Stimulated activated CD8-positive, alpha-beta memory T cell treated with anti-CD3 and anti-CD28 coated beads, Interleukin-4, amount 100 ng/mL, for 1 hour (primary cell): ENCODE measurements around the gene BID.

ENCODE experiments used
- DNase-seq, 2 donors: peaks; one replicate each; pipeline ENCODE4 v3.0.0-alpha.2; 2020; ENCODE audit warnings: low read depth in 2 of 2, low spot score in 1 of 2

Gene BID

DNA sequence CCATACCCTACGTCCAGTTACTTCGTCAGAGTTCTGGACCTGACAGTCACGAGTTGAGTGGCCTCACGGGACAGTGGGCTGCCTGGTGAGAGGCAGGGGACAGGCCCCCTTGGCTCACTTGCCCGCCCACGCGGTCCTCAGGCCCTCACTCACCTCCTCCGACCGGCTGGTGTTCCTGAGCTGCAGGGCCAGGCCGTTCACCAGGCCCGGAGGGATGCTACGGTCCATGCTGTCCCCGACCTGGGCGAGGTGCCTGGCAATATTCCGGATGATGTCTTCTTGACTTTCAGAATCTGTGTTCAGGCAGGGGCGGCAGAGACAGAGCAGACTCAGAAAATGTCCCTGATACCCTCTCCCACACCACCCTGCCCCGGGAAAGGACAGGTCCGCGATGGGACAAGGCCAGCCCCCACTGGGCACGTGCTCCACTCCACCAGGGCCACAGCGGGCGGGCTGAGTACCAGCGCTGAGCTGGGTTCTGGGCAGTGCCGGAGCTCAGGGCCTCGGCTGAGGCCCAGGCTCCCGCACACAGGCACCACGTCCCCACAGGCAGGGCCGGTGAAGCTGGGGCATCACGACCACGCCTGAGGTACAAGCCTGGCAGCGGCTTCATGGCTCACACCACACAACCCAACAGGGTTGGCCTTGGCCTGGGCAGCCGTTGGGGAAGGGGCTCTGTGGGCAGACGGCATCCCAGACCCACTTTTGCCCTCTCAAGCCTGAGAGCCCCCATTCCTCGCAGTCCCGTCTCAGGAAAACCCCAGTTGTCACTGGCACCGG, 34.9 kb downstream of the BID start:
- DNase-seq: no peak

DNA sequence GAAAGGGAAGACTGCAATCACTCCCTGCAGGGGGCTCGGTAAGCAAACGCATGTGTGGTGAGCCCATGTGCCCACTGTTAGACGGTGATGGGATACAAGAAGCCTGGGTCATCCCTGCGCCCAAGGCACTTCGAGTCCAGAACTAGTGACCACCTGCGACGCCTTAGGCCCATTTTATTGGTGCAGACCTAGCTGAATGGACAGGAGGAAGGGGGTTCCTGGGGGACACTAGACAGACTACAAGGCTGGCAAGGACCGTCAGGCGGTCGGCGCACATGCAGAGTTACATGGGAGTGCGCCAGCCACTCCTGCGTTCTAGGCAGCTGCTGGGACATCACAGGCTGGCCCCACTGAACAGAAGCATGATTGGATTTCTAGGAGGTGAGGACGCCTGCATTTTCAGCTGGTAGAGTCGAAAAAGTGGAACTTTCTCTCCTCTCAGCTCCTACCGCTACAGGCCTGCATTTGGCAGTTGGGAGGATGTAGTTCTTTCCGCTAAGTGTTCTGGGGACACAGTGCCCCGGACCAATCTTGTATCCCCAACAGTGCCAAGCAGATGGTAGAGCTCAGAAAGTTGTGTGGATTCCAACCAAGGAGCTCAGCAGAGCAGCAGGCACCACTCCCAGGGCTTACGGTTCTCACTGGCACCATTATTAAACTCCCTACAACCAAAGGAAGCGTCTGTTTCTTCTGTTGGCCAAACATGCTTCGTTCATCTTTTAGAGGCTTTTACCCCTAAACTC, 35.7 kb downstream of the BID start:
- DNase-seq: no peak

DNA sequence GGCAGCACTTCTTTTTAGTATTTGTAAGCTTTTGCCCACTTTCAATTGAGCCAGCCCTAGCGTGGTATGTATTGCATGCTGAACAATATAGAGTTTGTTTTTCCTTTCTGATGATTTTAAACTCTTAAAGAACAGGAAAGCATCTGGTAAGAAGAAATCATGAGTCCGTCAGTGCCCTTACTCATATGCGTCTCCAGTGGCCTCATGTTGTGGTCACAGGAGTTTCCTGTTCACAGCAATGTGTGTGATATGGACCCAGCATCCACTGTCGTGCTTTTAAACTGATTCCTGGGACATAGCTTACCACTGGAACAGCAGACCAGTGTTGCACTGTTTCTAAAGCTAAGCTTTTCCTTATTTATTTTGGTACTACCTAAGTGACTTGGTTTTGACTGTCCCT, 40.1 kb downstream of the BID start:
- no peak for DNase-seq

DNA sequence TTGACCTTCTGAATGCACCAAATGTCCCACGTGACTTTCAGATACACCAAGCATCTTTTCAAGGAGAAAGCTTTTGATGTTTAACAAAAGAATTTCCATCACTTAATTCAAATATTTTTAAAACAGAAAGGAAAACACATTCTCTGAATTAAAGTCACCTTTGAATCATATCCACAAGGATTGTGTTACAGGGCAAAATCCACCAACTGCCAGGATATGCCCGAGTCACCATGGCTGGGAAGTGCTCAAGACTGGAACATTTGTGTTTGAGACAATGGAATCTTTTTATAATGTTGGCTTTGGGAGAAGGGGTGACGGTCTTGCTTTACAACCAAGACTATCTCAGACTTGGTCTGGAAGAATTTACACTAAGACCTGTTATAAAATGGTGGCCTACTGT, 40.8 kb downstream of the BID start:
- DNase-seq: no peak

DNA sequence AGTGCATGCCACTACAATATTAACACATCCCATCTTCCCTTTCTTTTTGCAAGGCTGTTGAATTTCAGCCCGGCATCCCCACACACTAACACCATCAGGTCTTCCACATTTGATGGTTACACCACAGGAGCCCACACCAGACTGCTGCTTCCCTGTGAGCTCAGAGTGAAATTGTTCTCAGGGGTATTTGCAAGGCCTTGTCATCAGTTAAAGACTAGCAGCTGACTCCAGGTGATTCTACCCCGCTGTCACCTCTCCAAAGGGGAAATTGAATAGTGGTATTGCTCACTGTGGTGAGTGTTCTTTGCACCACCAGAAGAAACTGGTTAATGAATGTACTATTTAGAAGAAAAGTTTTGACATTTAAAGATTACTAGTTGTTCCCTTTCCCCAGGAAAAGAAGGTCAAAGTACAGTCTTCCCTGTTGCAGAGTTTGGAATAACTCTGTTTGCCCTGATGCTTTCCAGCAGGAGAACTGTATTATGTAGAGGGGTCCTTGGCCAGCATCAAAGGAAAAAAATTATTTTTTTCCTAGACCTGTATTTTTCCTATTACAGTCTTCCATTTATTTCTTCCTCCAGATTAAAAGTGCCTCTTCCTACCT, 41.9 kb downstream of the BID start:
- no peak for DNase-seq

DNA sequence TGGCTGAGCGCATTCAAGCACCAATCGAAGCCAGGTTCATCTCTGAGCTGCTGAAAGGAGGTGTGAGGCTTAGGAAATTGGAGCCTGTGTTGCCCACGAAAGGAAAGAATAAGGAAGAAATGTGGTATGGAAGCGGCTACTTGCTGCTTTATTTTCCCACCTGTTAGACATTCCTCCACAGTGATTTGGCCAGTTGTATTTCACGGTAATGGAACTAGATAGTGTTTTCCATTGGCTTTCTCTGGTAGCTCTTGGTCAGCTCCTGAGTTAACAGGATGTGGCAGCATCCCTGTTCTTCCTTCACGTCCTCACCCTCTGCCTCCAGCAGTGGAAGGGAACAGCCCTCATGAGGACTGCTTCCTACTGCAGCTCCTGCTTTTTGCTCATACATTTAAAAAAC, 44.7 kb downstream of the BID start:
- DNase-seq: no peak

DNA sequence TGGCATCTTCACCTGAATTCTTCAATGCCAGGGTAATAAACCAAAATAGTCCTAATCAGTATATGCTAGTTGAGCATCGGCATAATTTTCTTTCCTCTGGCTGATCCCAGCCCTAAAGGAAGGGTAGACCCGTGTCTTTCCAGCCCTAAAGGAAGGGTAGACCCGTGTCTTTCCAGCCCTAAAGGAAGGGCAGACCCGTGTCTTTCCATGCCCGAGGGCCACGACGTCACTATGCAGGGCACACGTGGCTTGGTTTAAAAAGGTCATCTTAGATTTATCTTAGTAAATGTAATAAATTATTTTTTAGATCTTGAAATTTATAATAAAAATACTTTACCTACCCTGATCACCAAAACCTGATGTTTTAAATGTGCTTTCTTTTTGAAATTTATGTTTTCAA, 45.5 kb downstream of the BID start:
- DNase-seq: no peak

DNA sequence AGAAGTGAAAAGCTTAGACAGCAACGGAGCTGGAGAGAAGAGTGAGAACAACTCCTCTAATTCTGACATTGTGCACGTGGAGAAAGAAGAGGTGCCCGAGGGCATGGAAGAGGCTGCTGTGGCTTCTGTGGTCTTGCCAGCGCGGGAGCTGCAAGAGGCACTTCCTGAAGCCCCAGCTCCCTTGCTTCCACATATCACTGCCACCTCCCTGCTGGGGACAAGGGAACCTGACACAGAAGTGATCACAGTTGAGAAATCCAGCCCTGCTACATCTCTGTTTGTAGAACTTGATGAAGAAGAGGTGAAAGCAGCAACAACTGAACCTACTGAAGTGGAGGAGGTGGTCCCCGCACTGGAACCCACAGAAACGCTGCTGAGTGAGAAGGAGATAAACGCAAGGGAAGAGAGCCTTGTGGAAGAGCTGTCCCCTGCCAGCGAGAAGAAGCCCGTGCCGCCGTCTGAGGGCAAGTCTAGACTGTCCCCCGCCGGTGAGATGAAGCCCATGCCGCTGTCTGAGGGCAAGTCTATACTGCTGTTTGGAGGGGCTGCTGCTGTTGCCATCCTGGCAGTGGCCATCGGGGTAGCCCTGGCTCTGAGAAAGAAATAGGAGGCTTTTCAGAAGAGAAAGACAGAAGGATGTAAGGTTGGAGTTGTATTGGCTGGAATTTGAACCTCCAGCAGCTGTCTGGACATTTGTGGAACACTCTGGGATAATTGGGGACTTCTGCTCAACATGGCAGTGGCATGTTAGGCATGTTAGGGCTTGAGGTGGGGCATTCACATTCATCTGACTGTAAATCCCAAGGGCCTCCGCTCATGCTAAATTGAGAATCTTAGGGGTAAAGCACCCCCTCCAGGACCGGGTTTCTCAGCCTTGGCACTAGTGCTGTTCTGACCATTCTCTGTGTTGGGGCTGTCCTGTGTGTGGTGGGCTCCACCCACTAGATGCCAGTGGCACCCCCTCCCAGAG, 47.1 kb downstream of the BID start:
- DNase-seq: no peak

DNA sequence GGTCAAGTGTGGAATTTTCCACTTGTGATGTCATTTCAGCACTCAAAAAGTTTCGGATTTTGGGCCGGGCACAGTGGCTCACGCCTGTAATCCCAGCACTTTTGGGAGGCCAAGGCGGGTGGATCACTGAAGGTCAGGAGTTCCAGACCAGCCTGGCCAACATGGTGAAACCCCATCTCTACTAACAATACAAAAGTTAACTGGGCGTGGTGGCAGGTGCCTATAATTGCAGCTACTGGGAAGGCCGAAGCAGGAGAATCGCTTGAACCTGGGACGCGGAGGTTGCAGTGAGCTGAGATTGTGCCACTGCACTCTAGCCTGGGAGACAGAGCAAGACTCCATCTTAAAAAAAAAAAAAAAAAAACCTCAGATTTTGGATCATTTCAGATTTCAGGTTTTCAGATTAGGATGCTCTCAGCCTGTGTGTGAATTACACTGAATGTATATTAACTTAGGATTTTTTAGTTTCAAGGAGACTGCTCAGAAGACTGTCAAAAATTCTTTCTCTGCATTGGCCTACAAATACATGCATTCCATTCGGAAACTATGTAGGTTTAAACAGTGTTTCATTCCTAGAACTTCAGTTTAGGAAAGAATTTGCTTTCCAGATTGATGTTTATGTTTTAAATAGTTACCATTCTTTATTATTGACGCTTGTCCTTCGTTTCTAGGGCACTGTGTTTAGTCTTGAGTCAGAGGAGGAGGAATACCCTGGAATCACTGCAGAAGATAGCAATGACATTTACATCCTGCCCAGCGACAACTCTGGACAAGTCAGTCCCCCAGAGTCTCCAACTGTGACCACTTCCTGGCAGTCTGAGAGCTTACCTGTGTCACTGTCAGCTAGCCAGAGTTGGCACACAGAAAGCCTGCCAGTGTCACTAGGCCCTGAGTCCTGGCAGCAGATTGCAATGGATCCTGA, 48.0 kb downstream of the BID start:
- no peak for DNase-seq

DNA sequence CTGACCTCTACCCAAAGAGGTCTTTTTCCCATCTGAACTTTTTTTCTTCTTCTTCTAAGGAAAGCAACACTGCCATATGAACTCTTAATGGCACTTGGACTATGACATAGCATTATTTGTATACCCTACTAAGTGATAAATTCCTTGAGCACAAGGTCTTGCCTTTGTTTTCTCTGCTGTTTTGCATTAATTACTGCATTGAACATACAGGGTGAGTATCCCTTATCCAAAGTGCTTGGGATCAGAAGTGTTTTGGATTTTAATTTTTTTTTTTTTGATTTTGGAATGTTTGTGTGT, 48.8 kb downstream of the BID start:
- no peak for DNase-seq

DNA sequence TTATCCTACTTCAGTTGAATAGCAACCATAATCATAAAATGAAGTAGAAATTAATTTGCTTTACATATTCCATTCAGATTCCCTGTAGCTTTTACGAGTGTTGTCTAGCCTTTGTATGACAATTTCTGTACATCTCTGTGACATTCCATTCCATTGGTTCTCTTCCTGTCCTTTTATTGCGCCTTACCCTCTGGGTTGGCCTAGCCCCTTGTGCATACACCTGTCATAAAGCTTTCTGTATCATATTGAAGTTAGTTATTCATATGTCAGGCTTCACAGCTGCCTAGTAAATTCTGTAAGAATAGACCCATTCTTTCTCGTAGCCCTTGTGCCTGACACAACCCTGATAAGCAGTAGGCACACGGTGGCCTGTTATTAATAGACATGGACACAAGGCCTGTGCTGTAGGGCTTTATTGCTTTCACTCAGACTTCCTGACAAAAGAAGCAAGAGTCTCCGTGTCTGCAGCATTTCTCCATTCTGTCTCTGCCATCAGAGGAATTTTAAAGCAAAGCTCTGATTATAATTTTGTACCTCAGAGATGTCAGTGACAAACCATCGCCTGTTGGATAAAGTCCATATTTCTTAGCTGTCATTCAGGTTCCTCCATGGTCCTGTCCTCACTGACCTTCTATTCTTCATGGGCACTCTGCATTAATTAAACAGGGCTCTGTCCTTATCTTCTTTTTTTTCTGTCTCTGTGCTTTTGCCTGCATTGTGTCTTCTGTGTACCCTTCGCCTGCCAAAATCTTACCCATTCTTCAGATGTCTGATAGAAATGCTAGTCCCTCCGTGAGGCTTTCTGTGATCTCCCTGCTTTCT, 49.4 kb downstream of the BID start:
- no peak for DNase-seq

DNA sequence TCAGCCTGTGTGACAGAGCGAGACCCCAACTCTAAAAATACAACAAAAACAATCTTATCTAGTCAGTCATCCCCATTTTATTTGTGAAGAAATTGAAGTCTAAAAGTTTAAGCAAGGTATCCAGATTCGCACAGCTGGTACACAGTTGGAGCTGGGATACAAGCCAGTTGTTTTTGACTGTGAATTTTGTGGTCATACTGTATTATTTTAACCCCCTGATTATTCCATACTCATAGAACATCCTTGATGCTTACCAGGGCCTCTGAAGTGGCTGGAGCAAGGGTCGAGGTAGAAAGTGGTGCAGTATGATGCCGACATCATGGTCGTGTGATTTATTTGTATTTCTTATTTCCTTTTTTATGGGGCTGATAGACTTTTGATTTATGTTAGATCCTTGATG, 50.0 kb downstream of the BID start:
- no peak for DNase-seq

DNA sequence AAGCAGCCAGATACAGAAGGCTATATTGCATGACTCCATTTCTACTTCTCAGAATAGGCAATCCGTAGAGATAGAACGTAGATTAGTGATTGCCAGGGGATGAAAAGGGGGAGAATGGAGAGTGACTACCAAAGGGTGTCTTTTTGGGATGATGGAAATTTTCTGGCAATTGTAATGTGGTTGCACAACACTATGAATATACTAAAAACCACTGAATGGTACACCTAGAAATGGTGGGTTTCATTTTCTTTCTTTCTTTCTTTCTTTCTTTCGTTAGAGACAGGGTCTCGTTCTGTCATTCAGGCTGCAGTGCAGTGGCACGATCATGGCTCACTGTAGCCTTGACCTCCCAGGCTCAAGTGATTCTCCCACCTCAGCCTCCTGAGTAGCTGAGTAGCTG, 54.4 kb downstream of the BID start:
- no peak for DNase-seq

DNA sequence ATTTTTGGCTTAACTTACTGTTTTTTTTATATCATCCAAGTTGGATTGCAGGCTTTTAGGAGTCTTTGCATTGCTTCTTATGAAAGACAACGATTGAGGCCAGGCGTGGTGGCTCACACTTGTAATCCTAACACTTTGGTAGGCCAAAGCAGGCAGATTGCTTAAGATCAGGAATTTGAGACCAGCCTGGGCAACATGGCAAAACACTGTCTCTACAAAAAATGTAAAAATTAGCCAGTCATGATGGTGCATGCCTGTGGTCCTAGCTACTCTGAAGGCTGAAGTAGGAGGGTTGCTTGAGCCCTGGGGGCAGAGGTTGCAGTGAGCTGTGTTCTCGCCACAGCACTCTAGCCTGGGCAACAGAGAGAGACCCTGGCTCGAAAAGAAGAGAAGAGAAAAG, 56.6 kb downstream of the BID start:
- DNase-seq: no peak

DNA sequence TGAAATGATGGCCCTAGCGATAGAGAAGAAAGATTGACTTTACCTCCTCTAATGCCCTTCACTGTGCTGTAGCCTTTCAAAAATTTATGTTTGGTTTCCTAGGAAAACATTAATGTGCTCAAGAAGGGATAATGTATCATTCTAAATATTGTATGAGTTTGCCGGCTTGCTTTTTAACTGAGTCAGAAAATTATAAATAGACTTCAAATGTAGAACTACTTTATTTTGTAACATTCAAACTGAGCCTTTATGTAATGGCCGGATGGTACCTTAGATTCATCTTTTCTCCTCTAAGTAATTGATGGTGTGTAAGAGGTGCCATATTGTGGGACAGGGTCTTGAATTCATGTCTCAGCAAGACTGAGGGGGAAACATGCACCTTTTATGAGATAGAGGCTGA, 57.7 kb downstream of the BID start:
- DNase-seq: no peak

DNA sequence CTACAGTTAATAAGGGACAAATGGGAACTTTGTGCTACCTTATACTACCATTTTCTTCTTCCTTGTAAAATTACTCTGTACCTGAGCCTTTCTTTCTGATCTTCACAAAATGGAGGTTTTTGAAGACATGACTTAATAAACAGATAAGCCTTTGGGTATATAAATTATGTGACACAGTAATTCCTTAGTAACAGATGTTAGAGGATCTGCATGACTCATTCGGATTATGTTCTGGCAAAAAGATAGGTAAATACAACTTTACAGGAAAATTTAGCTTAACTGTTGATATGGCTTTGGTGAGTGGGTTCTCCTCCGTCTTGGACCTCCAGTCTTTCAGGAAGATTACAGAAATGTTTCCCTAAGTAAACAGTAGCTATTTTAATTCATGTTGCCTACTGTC, 61.8 kb downstream of the BID start:
- DNase-seq: no peak

DNA sequence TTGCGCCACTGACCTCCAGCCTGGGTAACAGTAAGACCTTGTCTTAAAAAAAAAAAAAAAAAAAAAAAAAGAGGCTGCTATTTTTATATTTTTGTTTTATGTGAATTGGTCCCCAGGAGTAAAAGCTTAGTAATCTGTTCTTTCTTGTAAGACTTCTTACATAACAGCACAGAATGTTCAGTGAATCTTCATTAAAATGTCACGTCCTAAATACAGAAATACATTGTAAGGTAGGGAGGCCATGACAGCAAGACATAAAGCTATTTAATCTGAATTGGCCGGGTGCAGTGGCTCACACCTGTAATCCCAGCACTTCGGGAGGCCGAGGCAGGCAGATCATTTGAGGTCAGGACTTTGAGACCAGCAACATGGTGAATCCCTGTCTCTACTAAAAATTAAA, 64.2 kb downstream of the BID start:
- DNase-seq: no peak

DNA sequence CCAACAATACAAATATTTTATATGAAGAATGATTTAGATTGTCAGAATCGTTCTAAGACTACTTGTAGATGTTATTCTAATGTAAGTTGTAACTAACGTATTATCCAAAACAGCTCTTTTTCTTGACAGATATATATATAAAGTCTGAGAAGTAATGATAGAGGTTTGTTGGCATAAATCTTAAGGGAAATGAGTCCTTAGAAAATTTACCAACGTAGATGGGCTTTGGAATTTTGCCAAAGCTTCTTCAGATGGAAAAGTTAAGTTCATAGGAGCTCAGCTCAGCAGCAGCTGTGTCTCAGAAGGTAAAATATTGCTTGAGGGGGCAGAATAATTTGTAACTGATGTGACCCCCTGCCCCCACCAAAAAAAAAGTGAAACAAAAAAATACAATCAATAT, 66.7 kb downstream of the BID start:
- no peak for DNase-seq

DNA sequence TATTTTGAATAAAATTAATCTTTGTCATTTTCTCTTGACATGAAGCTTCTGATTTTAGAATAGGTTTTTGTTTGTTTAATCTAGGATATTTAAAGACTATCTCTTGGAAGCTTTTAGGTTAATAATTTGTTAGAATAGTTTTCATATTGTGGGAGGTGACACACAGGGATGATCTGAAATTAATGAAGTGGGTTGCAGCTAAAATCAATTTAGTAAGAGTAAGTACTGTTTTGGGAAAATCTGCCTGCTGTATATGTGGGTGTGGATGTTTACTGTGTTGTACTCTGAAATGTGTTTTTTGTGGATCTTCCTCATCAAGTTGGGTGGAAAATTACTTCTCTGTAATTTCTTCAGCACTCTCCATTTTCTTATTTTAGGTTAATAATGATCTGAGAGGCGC, 67.3 kb downstream of the BID start:
- DNase-seq: no peak
